ENCODE data around the gene LDHAL6B.

DNA sequence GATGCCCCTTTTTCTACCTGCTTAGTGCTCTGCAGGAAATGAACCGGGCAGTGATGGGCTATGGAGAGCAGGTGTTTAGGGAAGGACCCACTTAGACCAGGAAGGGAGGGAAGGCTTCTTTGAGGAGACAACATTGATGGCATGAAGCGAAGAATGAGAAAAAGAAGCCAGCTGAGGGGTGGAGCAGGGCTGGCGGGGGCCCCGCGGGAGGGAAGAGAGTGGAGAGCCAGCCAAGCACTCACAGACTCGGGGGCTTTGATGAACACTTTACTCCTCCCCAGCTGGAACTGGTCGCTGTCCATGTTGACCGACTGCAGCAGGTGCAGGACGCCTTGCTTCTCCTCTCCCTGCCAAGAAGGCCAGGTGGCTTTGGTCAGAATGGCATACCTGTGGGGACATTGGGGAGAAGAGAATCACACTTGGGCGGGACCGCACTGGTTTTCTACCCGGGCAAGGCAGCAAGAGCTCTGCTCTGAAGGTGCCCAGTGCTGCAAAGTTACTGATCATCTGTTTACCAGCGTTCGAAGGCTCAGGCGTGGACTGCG lies 28.4 kb upstream of the LDHAL6B start:
- TF ChIP-seq GATA3 (IDR thresholded peaks at IDR 0.05; ENCODE audit: low read depth, low read length): no peak
- TF ChIP-seq GATA2 (IDR thresholded peaks at IDR 0.05; ENCODE audit: low read depth, low read length): no peak
